Endodermal cell (in vitro differentiated cells): Measurements from ENCODE around the gene SMYD3. TPM values are rescaled to one million over a fixed set of nuclear protein-coding genes. Genes with fewer than 3 reads are reported as not detected.

Experiments used
- DNase-seq: peaks from one replicate; pipeline ENCODE4 v3.0.0-alpha.2; 2017
- H3K27ac ChIP-seq: 2 replicates; pipeline ENCODE4 v1.5.1; 2013; ENCODE audit warnings: mild to moderate bottlenecking, low read depth, low read length, moderate library complexity
- H3K27me3 ChIP-seq: 2 replicates; pipeline ENCODE4 v1.6.1; 2013; ENCODE audit warnings: mild to moderate bottlenecking, low read length, moderate library complexity; ENCODE audit not compliant: insufficient read depth, control insufficient read depth, poor library complexity, severe bottlenecking
- H3K36me3 ChIP-seq: 2 replicates; pipeline ENCODE4 v1.7.0; 2013; ENCODE audit warnings: mild to moderate bottlenecking, low read length, moderate library complexity; ENCODE audit not compliant: control insufficient read depth, insufficient read depth
- H3K4me1 ChIP-seq: one replicate; pipeline ENCODE4 v1.7.0; 2013; ENCODE audit warnings: low read length; ENCODE audit not compliant: control insufficient read depth, insufficient read depth
- H3K4me3 ChIP-seq: 2 replicates; pipeline ENCODE4 v1.5.1; 2013; ENCODE audit warnings: mild to moderate bottlenecking, low read length, moderate library complexity
- H3K9ac ChIP-seq: 2 replicates; pipeline ENCODE4 v1.6.1; 2013; ENCODE audit warnings: mild to moderate bottlenecking, low read length, moderate library complexity; ENCODE audit not compliant: poor library complexity, severe bottlenecking; ENCODE audit errors: extremely low read depth
- H3K9me3 ChIP-seq: 2 replicates; pipeline ENCODE4 v1.6.1; 2013; ENCODE audit warnings: mild to moderate bottlenecking, low read length, moderate library complexity; ENCODE audit not compliant: control insufficient read depth
- H3K27ac Mint-ChIP-seq: 2 replicates; pipeline ENCODE4 v1.8.0; 2020; ENCODE audit warnings: mixed read lengths
- H3K27me3 Mint-ChIP-seq: 2 replicates; pipeline ENCODE4 v1.8.0; 2021; ENCODE audit warnings: mild to moderate bottlenecking, mixed read lengths; ENCODE audit not compliant: insufficient read depth
- H3K36me3 Mint-ChIP-seq: 2 replicates; pipeline ENCODE4 v1.8.0; 2020; ENCODE audit warnings: low read depth, mixed read lengths
- H3K4me1 Mint-ChIP-seq: 2 replicates; pipeline ENCODE4 v1.8.0; 2020; ENCODE audit warnings: mixed read lengths
- H3K4me3 Mint-ChIP-seq: 2 replicates; pipeline ENCODE4 v1.8.0; 2020; ENCODE audit warnings: mild to moderate bottlenecking, moderate library complexity, mixed read lengths
- H3K9me3 Mint-ChIP-seq: 2 replicates; pipeline ENCODE4 v1.8.0; 2020; ENCODE audit warnings: mild to moderate bottlenecking, mixed read lengths
- CTCF ChIP-seq: fragments of 200-600 bp; sonication (generic); conservative IDR thresholded peaks from 2 replicates; pipeline ENCODE4 v1.5.0; 2021; ENCODE audit warnings: antibody characterized with exemption, mild to moderate bottlenecking
- WGBS, 2 experiments: methylation state at CpG; one replicate each; pipeline versions ENCODE4 v1.1.5 to v1.1.7; 2013; ENCODE audit warnings: missing lambda C conversion rate in 2 of 2, mixed read lengths in 1 of 2; ENCODE audit not compliant: insufficient coverage in 1 of 2, insufficient read length in 1 of 2; 5-methylcytosine and 5-hydroxymethylcytosine counted together
- total RNA-seq, 2 donors: library from RNA; stranded (reverse); fragmentation: NEBNext Ultra II Directional in 1 of 2; extraction: Animal tissue kit (Norgen Biotek cat#: 25700) in 1 of 2; gene quantifications; 2 replicates in 1 of 2; 3 replicates in 1 of 2; pipeline ENCODE4 v1.2.1, GENCODE V29; 2021

SMYD3 gene
- total RNA-seq, 2 donors from 2014 or later = 32.3 to 45.8 TPM

DNA sequence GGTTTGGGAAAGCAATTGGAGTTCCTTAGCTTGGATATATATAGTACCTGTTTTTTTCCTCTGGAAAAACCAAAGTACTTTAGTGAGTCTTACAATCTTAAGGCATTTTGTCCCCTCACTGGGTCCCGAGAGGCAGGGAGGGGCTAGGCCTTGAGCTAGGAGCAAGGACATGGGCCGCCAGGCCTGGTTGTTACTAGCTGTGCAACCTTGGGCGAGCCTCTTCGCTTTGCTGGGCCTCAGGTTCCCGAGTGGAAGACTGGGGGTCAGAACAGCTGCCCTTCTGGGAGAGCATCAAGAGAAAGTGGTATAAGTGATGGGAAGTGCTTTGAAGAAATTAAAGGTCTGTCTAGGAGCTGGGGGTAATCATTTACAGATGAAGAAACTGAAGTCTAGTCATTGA lies 799.1 kb downstream of the SMYD3 start:
- WGBS, 2 experiments = 92 to 96% methylated on average over 4 to 5 of the region's 5 CpGs
- H3K27me3 Mint-ChIP-seq = peaks cover 5% of the 10 kb centered on the region
- no peak for TF ChIP-seq CTCF
- peaks cover 7% of the 10 kb centered on the region for H3K4me1 Mint-ChIP-seq
- H3K4me1 ChIP-seq = no peaks in the 10 kb centered on the region
- no peak overlapping the region for H3K4me3 Mint-ChIP-seq
- no peaks in the 10 kb centered on the region for H3K27me3 ChIP-seq
- no peak overlapping the region for H3K4me3 ChIP-seq
- no peak for DNase-seq
- no peak overlapping the region for H3K9ac ChIP-seq
- no peaks in the 10 kb centered on the region for H3K9me3 ChIP-seq
- no peak overlapping the region for H3K27ac ChIP-seq
- no peaks in the 10 kb centered on the region for H3K36me3 ChIP-seq
- peaks cover 16% of the 10 kb centered on the region for H3K36me3 Mint-ChIP-seq
- no peak overlapping the region for H3K27ac Mint-ChIP-seq
- H3K9me3 Mint-ChIP-seq = no peaks in the 10 kb centered on the region

DNA sequence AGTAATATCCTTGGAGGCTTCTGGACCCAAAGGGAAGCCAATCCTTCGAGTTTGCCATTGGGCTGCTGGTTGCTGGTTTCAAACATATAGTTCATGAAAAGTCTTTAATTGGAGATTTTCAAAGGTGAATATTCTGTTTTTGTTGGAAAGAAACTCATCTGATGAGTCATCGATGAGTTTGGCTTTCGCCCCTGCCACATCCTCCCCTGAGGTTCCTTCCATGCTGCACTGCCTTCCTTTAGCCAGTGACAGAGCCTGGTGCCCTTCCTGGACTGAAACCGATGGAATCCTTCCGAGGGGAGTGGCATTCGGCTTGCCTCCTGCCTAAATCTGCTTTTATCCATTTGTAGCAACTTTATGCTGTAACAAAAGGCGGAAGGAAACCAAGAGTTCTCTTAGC lies 802.3 kb downstream of the SMYD3 start:
- Mint-ChIP-seq H3K36me3 (peaks cover 29% of the 10 kb centered on the region), H3K27ac (no peak overlapping the region), H3K4me1 (peaks cover 6% of the 10 kb centered on the region), H3K9me3 (no peaks in the 10 kb centered on the region), H3K27me3 (peaks cover 1% of the 10 kb centered on the region), H3K4me3 (no peak overlapping the region)
- 92 to 99% methylated on average over 6 to 7 of the region's 7 CpGs for WGBS, 2 experiments
- Histone ChIP-seq H3K27ac (no peak overlapping the region), H3K9ac (no peak overlapping the region), H3K27me3 (no peaks in the 10 kb centered on the region), H3K9me3 (no peaks in the 10 kb centered on the region), H3K36me3 (no peaks in the 10 kb centered on the region), H3K4me3 (no peak overlapping the region), H3K4me1 (no peaks in the 10 kb centered on the region)
- DNase-seq = peak; percentile 24
- no peak for TF ChIP-seq CTCF

DNA sequence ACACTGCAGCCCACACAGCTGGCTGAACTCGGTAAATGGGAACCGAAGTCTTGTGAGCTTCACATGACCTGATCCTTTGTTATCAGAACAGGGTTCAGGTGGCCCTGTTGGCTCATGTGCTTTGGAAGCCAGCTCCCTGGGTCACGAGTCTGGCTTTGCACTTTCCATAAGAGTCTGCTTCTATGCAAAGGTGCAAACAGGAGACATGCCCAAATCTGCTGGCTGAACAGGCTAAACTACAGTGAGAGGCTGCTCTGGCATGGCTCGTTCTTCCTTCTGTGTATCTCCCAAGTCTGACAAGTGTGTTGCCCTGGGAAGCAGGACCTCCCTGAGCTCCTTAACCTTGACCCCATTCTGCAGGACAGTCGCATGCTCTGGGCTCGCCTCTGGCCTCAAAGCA lies 802.7 kb downstream of the SMYD3 start:
- Mint-ChIP-seq H3K27ac (no peak overlapping the region), H3K36me3 (peaks cover 32% of the 10 kb centered on the region), H3K4me1 (peaks cover 6% of the 10 kb centered on the region), H3K4me3 (no peak overlapping the region), H3K9me3 (no peaks in the 10 kb centered on the region), H3K27me3 (peaks cover 1% of the 10 kb centered on the region)
- DNase-seq = peak; percentile 25
- TF ChIP-seq CTCF = no peak
- no peaks in the 10 kb centered on the region for H3K27me3 ChIP-seq
- H3K27ac ChIP-seq = no peak overlapping the region
- H3K4me3 ChIP-seq = no peak overlapping the region
- no peaks in the 10 kb centered on the region for H3K36me3 ChIP-seq
- H3K9me3 ChIP-seq = no peaks in the 10 kb centered on the region
- no peaks in the 10 kb centered on the region for H3K4me1 ChIP-seq
- 92 to 96% methylated on average over 4 to 6 of the region's 6 CpGs for whole genome bisulfite sequencing, 2 experiments
- H3K9ac ChIP-seq = no peak overlapping the region
